SH-SY5Y (cell line): ENCODE results near the gene EPHB4.

Source experiments
- GATA2 ChIP-seq: IDR thresholded peaks from 2 replicates; pipeline ENCODE4 v1.6.1; 2011; ENCODE audit warnings: mild to moderate bottlenecking, low read depth, low read length
- GATA3 ChIP-seq: IDR thresholded peaks from 2 replicates; pipeline ENCODE4 v1.6.1; 2011; ENCODE audit warnings: low read depth, mild to moderate bottlenecking, low read length, moderate library complexity

Gene EPHB4

GRCh38 chr7:100791881-100792666 lies 35.2 kb downstream of the EPHB4 start:
- TF ChIP-seq GATA2 (no peak), GATA3 (no peak)

- TF ChIP-seq GATA2, result no peak
These were observed 38.3 kb downstream of the EPHB4 start for GRCh38 chr7:100789055-100789454.

- TF ChIP-seq GATA3 (no peak), GATA2 (no peak)
These were observed 41.0 kb downstream of the EPHB4 start for GRCh38 chr7:100786323-100786722.

- TF ChIP-seq GATA3, result no peak
- TF ChIP-seq GATA2, result no peak
These were observed 41.4 kb downstream of the EPHB4 start for GRCh38 chr7:100785878-100786277.

- TF ChIP-seq GATA2 (no peak), GATA3 (no peak)
These were observed 43.5 kb downstream of the EPHB4 start for GRCh38 chr7:100783804-100784203.

GRCh38 chr7:100781255-100781654 lies 46.1 kb downstream of the EPHB4 start:
- TF ChIP-seq GATA2 (no peak), GATA3 (no peak)

GRCh38 chr7:100779359-100779758 lies 48.0 kb downstream of the EPHB4 start:
- TF ChIP-seq GATA2 (no peak), GATA3 (no peak)

GRCh38 chr7:100778061-100778621 lies 49.2 kb downstream of the EPHB4 start:
- no peak for TF ChIP-seq GATA2
- TF ChIP-seq GATA3, result no peak

- TF ChIP-seq GATA3 (no peak), GATA2 (no peak)
These were observed 53.8 kb downstream of the EPHB4 start for GRCh38 chr7:100773491-100773890.

GRCh38 chr7:100768784-100769183 lies 58.5 kb downstream of the EPHB4 start:
- TF ChIP-seq GATA3 (no peak), GATA2 (no peak)

- TF ChIP-seq GATA2, result no peak
- no peak for TF ChIP-seq GATA3
These were observed 62.1 kb downstream of the EPHB4 start for GRCh38 chr7:100765250-100765649.

- TF ChIP-seq GATA2 (no peak), GATA3 (no peak)
These were observed 62.5 kb downstream of the EPHB4 start for GRCh38 chr7:100764841-100765240.

GRCh38 chr7:100763556-100764140 lies 63.7 kb downstream of the EPHB4 start:
- TF ChIP-seq GATA2, result no peak
- no peak for TF ChIP-seq GATA3

- TF ChIP-seq GATA2, result no peak
- no peak for TF ChIP-seq GATA3
These were observed 67.8 kb downstream of the EPHB4 start for GRCh38 chr7:100759357-100760171.
